H1 (cell line): ENCODE measurements around the gene DYNLT2B. TPM values are rescaled to one million over a fixed set of nuclear protein-coding genes. Genes with fewer than 3 reads are reported as not detected.

Experiments used
- CHD1 ChIP-seq: IDR thresholded peaks from 2 replicates; pipeline ENCODE4 v1.6.1; 2012; ENCODE audit warnings: low read depth, low read length, improper control_type of control experiment
- CHD2 ChIP-seq: IDR thresholded peaks from 2 replicates; pipeline ENCODE4 v1.6.1; 2012; ENCODE audit warnings: low read length, improper control_type of control experiment
- EP300 ChIP-seq, 2 experiments: IDR thresholded peaks; 1 replicate in 1 of 2; 2 replicates in 1 of 2; pipeline ENCODE4 v1.6.1; 2011 to 2012; ENCODE audit warnings: low read depth in 2 of 2, low read length in 2 of 2, mild to moderate bottlenecking in 2 of 2, borderline replicate concordance in 1 of 2, inconsistent platforms in 1 of 2, moderate library complexity in 1 of 2
- KDM4A ChIP-seq: IDR thresholded peaks from one replicate; pipeline ENCODE4 v1.7.1; 2012; ENCODE audit warnings: low read depth, mild to moderate bottlenecking, moderate library complexity, low read length, inconsistent platforms; ENCODE audit not compliant: severe bottlenecking
- SAP30 ChIP-seq: fragments of 300-600 bp; sonication (generic); IDR thresholded peaks from 2 replicates; pipeline ENCODE4 v1.7.1; 2012; ENCODE audit warnings: low read length, moderate library complexity, mild to moderate bottlenecking, inconsistent platforms; ENCODE audit not compliant: insufficient read depth, insufficient replicate concordance
- SP4 ChIP-seq: IDR thresholded peaks from 2 replicates; pipeline ENCODE4 v1.6.1; 2012; ENCODE audit warnings: low read length, inconsistent platforms
- SRF ChIP-seq: IDR thresholded peaks from 2 replicates; pipeline ENCODE4 v1.6.1; 2011; ENCODE audit warnings: mild to moderate bottlenecking, low read depth, low read length, moderate library complexity
- TBP ChIP-seq: IDR thresholded peaks from 2 replicates; pipeline ENCODE4 v1.6.1; 2011; ENCODE audit warnings: low read depth, low read length, improper control_type of control experiment
- TEAD4 ChIP-seq: IDR thresholded peaks from 2 replicates; pipeline ENCODE4 v1.6.1; 2012; ENCODE audit warnings: low read depth, low read length, inconsistent platforms, mixed read lengths
- polyA plus RNA-seq, 7 experiments: library from polyadenylated mRNA; depleted of rRNA in 3 of 7; stranded (reverse) in 5 of 7; unstranded in 2 of 7; fragments of >200 nt in 5 of 7; fragments of 200-250 nt in 2 of 7; gene quantifications; 1 replicate in 5 of 7; 2 replicates in 1 of 7; 4 replicates in 1 of 7; pipeline versions ENCODE4 v1.2.1 to v1.2.3, GENCODE V29; 2011 to 2013; ENCODE audit warnings: missing spikeins in 2 of 7, mixed read lengths in 2 of 7
- total RNA-seq: library from RNA; stranded (reverse); fragmentation: NEBNext Ultra II Directional; extraction: Animal tissue kit (Norgen Biotek cat#: 25700); gene quantifications from 2 replicates; pipeline ENCODE4 v1.2.1, GENCODE V29; 2021
- TF ChIP-seq, protein P1 (sequence below): fragments of 300-600 bp; sonication (generic); IDR thresholded peaks from 2 replicates; pipeline ENCODE4 v1.7.1; 2012; ENCODE audit warnings: low read length, moderate library complexity, mild to moderate bottlenecking, inconsistent platforms; ENCODE audit not compliant: insufficient replicate concordance

The DYNLT2B gene
- total and polyA plus RNA-seq, 2 of the 8 experiments (the other 6 are each of a cell fraction or from before 2014, with no cell fraction given): 10.9 to 22.2 TPM

DNA sequence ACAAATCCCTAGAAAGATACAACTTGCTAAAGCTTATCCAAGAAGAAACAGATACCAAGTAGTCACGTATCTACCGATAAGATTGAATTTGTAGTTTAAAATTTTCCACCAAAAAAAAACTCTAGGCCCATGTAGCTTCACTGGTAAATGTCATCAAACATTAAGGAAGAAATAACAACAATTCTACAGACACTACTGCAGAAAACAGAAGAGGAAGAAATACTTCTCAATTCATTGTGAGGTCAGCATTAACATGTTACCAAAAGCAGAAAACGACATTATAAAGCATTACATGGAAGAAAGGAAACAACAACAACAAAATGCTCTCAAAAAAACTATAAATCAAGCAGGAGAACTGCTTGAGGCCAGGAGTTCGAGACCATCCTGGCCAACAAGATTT is 47.7 kb upstream of the DYNLT2B start (continued):
- TF ChIP-seq, protein P1, sequence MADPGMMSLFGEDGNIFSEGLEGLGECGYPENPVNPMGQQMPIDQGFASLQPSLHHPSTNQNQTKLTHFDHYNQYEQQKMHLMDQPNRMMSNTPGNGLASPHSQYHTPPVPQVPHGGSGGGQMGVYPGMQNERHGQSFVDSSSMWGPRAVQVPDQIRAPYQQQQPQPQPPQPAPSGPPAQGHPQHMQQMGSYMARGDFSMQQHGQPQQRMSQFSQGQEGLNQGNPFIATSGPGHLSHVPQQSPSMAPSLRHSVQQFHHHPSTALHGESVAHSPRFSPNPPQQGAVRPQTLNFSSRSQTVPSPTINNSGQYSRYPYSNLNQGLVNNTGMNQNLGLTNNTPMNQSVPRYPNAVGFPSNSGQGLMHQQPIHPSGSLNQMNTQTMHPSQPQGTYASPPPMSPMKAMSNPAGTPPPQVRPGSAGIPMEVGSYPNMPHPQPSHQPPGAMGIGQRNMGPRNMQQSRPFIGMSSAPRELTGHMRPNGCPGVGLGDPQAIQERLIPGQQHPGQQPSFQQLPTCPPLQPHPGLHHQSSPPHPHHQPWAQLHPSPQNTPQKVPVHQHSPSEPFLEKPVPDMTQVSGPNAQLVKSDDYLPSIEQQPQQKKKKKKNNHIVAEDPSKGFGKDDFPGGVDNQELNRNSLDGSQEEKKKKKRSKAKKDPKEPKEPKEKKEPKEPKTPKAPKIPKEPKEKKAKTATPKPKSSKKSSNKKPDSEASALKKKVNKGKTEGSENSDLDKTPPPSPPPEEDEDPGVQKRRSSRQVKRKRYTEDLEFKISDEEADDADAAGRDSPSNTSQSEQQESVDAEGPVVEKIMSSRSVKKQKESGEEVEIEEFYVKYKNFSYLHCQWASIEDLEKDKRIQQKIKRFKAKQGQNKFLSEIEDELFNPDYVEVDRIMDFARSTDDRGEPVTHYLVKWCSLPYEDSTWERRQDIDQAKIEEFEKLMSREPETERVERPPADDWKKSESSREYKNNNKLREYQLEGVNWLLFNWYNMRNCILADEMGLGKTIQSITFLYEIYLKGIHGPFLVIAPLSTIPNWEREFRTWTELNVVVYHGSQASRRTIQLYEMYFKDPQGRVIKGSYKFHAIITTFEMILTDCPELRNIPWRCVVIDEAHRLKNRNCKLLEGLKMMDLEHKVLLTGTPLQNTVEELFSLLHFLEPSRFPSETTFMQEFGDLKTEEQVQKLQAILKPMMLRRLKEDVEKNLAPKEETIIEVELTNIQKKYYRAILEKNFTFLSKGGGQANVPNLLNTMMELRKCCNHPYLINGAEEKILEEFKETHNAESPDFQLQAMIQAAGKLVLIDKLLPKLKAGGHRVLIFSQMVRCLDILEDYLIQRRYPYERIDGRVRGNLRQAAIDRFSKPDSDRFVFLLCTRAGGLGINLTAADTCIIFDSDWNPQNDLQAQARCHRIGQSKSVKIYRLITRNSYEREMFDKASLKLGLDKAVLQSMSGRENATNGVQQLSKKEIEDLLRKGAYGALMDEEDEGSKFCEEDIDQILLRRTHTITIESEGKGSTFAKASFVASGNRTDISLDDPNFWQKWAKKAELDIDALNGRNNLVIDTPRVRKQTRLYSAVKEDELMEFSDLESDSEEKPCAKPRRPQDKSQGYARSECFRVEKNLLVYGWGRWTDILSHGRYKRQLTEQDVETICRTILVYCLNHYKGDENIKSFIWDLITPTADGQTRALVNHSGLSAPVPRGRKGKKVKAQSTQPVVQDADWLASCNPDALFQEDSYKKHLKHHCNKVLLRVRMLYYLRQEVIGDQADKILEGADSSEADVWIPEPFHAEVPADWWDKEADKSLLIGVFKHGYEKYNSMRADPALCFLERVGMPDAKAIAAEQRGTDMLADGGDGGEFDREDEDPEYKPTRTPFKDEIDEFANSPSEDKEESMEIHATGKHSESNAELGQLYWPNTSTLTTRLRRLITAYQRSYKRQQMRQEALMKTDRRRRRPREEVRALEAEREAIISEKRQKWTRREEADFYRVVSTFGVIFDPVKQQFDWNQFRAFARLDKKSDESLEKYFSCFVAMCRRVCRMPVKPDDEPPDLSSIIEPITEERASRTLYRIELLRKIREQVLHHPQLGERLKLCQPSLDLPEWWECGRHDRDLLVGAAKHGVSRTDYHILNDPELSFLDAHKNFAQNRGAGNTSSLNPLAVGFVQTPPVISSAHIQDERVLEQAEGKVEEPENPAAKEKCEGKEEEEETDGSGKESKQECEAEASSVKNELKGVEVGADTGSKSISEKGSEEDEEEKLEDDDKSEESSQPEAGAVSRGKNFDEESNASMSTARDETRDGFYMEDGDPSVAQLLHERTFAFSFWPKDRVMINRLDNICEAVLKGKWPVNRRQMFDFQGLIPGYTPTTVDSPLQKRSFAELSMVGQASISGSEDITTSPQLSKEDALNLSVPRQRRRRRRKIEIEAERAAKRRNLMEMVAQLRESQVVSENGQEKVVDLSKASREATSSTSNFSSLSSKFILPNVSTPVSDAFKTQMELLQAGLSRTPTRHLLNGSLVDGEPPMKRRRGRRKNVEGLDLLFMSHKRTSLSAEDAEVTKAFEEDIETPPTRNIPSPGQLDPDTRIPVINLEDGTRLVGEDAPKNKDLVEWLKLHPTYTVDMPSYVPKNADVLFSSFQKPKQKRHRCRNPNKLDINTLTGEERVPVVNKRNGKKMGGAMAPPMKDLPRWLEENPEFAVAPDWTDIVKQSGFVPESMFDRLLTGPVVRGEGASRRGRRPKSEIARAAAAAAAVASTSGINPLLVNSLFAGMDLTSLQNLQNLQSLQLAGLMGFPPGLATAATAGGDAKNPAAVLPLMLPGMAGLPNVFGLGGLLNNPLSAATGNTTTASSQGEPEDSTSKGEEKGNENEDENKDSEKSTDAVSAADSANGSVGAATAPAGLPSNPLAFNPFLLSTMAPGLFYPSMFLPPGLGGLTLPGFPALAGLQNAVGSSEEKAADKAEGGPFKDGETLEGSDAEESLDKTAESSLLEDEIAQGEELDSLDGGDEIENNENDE: no peak
- TF ChIP-seq SRF (no peak), EP300 (IDR thresholded peaks at IDR 0.05; ENCODE audit: borderline replicate concordance in 1 of 2, low read depth in 2 of 2, low read length in 2 of 2) (no peak), CHD2 (no peak), CHD1 (no peak), KDM4A (no peak), TBP (no peak), TEAD4 (no peak), SP4 (no peak), SAP30 (no peak)
